ENCODE measurements around the gene SLC6A6. TPM values are rescaled to one million over a fixed set of nuclear protein-coding genes. Genes with fewer than 3 reads are reported as not detected.
A peak's percentile ranks its signal among the peaks of the same experiment; 100 is the strongest.

SLC6A6 gene
- total and polyA plus RNA-seq, 10 donors: 3.4 to 150 (median 104) TPM

DNA sequence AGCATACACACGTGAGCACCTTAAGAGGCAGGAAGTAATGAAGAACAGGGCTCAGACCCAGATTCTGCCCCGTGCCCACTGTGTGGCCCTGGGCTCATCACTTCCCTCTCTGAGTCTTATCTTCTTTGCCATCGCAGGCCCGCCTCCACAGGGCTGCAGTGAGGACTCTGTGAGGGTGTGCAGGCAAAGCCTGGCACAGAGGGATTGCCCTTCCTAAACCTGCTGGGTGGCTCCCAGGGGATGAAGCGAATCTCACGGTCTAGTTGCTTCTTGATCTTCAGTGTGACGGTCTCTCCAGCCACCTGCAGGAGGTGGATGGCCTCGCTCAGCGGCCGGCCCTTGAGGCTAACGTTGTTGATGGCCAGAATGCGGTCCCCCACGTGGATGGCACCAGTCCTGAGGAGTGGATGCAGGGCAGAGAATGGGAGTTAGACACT lies 104.9 kb downstream of the SLC6A6 start:
- intact Hi-C loops (cut with DNase I; ENCODE audit: low total_unique reads): no loop called here
- WGBS, 5 donors: 60 to 72% (median 69%) methylated on average over 8 to 13 of the region's 13 CpGs
- TF ChIP-seq, protein P1, sequence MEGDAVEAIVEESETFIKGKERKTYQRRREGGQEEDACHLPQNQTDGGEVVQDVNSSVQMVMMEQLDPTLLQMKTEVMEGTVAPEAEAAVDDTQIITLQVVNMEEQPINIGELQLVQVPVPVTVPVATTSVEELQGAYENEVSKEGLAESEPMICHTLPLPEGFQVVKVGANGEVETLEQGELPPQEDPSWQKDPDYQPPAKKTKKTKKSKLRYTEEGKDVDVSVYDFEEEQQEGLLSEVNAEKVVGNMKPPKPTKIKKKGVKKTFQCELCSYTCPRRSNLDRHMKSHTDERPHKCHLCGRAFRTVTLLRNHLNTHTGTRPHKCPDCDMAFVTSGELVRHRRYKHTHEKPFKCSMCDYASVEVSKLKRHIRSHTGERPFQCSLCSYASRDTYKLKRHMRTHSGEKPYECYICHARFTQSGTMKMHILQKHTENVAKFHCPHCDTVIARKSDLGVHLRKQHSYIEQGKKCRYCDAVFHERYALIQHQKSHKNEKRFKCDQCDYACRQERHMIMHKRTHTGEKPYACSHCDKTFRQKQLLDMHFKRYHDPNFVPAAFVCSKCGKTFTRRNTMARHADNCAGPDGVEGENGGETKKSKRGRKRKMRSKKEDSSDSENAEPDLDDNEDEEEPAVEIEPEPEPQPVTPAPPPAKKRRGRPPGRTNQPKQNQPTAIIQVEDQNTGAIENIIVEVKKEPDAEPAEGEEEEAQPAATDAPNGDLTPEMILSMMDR (IDR thresholded peaks at IDR 0.05 in 8 of 11, conservative IDR thresholded peaks at IDR 0.05 in 3 of 11): peak in 1 of 11 experiments; percentile 2
- TF ChIP-seq POLR2AphosphoS5 (IDR thresholded peaks at IDR 0.05): no peak

DNA sequence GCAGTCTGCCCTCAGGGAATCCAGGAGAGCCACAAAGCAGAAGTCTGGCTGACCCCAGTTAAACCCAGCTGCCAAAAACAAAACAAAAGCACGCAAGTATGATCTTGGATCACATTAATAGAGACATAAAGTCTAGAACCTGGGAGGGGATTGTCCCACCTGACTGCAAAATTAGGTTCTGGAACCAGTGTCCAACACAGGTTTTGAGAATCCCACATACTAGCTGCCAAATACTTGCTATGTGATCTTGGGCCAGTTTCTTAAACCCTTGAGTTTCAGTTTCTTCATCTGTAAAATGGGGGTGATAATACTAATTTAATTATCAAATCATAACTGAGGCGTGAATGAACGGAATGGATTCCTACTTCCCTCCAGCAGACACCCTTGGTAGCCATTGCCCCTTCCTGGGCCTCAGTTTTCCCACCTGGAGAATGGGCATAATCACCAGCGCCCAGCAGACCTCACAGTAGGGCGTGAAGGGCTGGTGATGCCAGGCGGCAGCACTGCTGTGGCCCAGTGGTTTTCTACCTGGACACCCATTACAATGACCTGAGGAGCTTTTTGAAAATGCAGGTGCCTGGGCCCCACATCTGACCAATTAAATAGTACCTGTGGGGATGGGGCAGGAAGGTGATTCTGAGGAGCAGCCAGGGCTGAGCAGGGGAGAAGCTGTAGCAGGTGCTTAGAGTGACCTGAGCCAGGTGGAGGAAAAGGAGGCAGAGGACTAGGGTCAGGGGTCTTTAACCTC lies 105.5 kb downstream of the SLC6A6 start:
- Histone ChIP-seq H3K4me3 (no peak overlapping the region), H3K36me3 (no peaks in the 10 kb centered on the region), H3K27me3 (replicated peaks in 1 of 7) (peaks cover 0 to 12% (median 0%) of the 10 kb centered on the region in 7 donors), H3K9me3 (peaks cover 0 to 8% (median 6%) of the 10 kb centered on the region in 8 donors), H3K27ac (no peak overlapping the region), H3K4me1 (peaks cover 0 to 9% (median 4%) of the 10 kb centered on the region in 6 donors)
- DNase-seq: no peak
- 89 to 92% (median 91%) methylated on average over 6 of the region's 6 CpGs for WGBS, 5 donors
- intact Hi-C loops (cut with DNase I; ENCODE audit: low total_unique reads): no loop called here
- TF ChIP-seq POLR2AphosphoS5 (IDR thresholded peaks at IDR 0.05): no peak
- no peak for TF ChIP-seq POLR2A (IDR thresholded peaks at IDR 0.05)
- TF ChIP-seq, protein P1 (IDR thresholded peaks at IDR 0.05 in 8 of 11, conservative IDR thresholded peaks at IDR 0.05 in 3 of 11): no peak

More for the DNA sequence above, 104.9 kb downstream of the SLC6A6 start:
- Histone ChIP-seq H3K4me1 (peaks cover 0 to 9% (median 4%) of the 10 kb centered on the region in 6 donors), H3K4me3 (no peak overlapping the region), H3K36me3 (no peaks in the 10 kb centered on the region), H3K27me3 (replicated peaks in 1 of 7) (peaks cover 0 to 12% (median 0%) of the 10 kb centered on the region in 7 donors), H3K27ac (no peak overlapping the region), H3K9me3 (peaks cover 5 to 14% (median 12%) of the 10 kb centered on the region in 8 donors)
- DNase-seq: no peak

DNA sequence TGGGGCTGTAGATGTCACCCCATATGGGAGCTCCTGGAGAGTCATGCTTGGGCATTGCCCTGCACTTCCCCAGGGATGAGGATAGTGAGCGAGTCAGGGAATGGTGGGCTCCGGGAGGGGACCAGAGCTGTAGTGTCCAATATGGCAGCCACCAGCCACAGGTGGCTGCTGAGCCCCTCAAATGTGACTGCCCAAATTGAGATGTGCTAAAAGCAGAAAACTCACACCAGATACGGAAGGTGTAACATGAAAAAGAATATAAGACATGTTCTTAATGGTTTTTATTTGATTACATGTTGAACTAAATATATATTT lies 106.1 kb downstream of the SLC6A6 start:
- 47 to 58% (median 49%) methylated on average over 3 of the region's 3 CpGs for WGBS, 5 donors
- intact Hi-C loops (cut with DNase I; ENCODE audit: low total_unique reads): no loop called here
- DNase-seq: no peak

More for the DNA sequence above, 106.1 kb downstream of the SLC6A6 start:
- Histone ChIP-seq H3K27ac (no peak overlapping the region), H3K9me3 (peaks cover 0 to 3% (median under 1%) of the 10 kb centered on the region in 8 donors), H3K4me3 (no peak overlapping the region), H3K27me3 (replicated peaks in 1 of 7) (peaks cover 0 to 12% (median 0%) of the 10 kb centered on the region in 7 donors), H3K36me3 (no peaks in the 10 kb centered on the region), H3K4me1 (peaks cover 0 to 9% (median 4%) of the 10 kb centered on the region in 6 donors)
- TF ChIP-seq POLR2AphosphoS5 (IDR thresholded peaks at IDR 0.05) (no peak), POLR2A (IDR thresholded peaks at IDR 0.05) (no peak)
- TF ChIP-seq, protein P1 (IDR thresholded peaks at IDR 0.05 in 8 of 11, conservative IDR thresholded peaks at IDR 0.05 in 3 of 11): no peak

All from spleen (tissue), 11 donors.